ENCODE measurements around the gene CTSW. TPM values are rescaled to one million over a fixed set of nuclear protein-coding genes. Genes with fewer than 3 reads are reported as not detected.
"Not testable (repeated sequence)": the region's sequence is repeated elsewhere in the genome, so short reads cannot be mapped to it uniquely, and the experiment has no call there.

The CTSW gene, protein sequence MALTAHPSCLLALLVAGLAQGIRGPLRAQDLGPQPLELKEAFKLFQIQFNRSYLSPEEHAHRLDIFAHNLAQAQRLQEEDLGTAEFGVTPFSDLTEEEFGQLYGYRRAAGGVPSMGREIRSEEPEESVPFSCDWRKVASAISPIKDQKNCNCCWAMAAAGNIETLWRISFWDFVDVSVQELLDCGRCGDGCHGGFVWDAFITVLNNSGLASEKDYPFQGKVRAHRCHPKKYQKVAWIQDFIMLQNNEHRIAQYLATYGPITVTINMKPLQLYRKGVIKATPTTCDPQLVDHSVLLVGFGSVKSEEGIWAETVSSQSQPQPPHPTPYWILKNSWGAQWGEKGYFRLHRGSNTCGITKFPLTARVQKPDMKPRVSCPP
- total RNA-seq: 0.43 TPM in 1 of 2 replicates, not detected in the other

DNA sequence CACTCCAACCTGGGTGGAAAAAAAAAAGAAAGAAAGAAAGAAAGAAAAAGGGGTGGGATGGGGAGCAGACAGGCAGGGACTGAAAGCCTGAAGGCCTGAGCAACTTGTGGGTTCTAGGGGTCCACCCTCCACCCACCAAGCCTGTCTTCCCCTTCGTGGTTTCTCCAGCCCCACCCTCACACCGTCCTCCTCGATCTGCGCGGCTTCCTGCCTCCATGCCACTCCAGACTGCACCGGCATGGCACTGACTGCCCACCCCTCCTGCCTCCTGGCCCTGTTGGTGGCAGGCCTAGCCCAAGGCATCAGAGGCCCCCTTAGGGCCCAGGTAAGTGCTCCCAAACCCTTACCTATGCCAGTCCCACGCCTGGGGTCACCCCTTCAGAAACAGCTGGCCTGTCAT, at the start of gene CTSW:
Gene CTSW (plus strand): TSS at position 221 of the 400 bp plus-strand sequence. CDS start 18 bp downstream, at position 239.
- no peak for DNase-seq (ENCODE audit: low read depth)
- TF ChIP-seq, protein P1, sequence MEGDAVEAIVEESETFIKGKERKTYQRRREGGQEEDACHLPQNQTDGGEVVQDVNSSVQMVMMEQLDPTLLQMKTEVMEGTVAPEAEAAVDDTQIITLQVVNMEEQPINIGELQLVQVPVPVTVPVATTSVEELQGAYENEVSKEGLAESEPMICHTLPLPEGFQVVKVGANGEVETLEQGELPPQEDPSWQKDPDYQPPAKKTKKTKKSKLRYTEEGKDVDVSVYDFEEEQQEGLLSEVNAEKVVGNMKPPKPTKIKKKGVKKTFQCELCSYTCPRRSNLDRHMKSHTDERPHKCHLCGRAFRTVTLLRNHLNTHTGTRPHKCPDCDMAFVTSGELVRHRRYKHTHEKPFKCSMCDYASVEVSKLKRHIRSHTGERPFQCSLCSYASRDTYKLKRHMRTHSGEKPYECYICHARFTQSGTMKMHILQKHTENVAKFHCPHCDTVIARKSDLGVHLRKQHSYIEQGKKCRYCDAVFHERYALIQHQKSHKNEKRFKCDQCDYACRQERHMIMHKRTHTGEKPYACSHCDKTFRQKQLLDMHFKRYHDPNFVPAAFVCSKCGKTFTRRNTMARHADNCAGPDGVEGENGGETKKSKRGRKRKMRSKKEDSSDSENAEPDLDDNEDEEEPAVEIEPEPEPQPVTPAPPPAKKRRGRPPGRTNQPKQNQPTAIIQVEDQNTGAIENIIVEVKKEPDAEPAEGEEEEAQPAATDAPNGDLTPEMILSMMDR (IDR thresholded peaks at IDR 0.05; ENCODE audit: insufficient read depth, low read depth, low read length): no peak
- H3K4me3 ChIP-seq (ENCODE audit: low read depth, low read length): no peak within 1 kb of the TSS

DNA sequence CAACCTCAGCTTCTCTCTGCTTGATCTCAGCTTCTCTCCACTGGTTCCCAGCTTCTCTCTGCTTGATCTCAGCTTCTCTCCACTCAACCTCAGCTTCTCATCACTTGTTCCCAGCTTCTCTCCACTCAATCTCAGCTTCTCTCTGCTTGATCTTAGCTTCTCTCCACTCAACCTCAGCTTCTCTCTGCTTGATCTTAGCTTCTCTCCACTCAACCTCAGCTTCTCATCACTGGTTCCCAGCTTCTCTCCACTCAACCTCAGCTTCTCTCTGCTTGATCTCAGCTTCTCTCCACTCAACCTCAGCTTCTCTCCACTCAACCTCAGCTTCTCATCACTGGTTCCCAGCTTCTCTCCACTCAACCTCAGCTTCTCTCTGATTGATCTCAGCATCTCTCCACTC, 47.4 kb upstream of the CTSW start:
- not testable (repeated sequence) for DNase-seq (ENCODE audit: low read depth); H3K4me3 ChIP-seq (ENCODE audit: low read depth, low read length)

DNA sequence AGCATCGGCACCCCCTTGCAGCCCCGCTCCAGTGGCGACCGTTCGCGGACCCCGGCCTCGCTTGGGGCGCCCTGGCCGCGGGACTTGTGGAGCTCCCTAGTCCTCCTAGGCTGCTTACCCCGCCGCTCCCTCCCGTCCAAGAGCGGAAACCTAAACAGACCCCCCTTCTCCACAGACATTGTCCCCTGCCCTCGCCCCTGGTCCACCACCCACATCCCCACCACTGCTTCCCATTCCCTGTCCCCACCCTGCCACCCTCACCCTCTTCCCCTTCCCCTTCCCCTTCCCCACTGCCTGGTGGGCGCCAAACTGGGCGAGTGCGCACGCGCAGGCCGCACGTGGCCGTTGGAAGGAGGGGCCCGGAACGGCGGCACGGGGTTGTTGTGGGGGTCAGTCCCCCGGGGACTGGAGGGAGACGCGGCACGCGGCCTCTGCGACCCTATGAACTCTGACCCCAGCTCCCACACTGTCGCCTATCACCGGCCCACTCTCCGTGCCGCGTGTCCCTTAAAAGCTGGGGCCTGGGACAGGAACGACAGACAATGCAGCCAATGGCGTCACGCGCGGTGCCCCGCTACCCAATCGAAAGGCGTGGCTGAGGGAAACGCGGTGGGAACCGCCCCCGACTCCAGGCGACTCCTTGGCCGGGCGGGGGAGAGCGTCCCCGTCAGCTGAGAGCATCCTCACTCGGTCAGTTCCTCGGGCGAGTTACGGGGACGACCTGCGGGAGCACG, 46.2 kb upstream of the CTSW start, which contains the start of gene SNX32:
Gene SNX32 (plus strand): TSS at position 667 of the 734 bp plus-strand sequence. CDS start 103 bp downstream, outside the sequence.
- TF ChIP-seq, protein P1 (IDR thresholded peaks at IDR 0.05; ENCODE audit: insufficient read depth, low read depth, low read length): no peak
- H3K4me3 ChIP-seq (ENCODE audit: low read depth, low read length): peak within 1 kb of the TSS; percentile 72
- DNase-seq (ENCODE audit: low read depth): peak; percentile 91

DNA sequence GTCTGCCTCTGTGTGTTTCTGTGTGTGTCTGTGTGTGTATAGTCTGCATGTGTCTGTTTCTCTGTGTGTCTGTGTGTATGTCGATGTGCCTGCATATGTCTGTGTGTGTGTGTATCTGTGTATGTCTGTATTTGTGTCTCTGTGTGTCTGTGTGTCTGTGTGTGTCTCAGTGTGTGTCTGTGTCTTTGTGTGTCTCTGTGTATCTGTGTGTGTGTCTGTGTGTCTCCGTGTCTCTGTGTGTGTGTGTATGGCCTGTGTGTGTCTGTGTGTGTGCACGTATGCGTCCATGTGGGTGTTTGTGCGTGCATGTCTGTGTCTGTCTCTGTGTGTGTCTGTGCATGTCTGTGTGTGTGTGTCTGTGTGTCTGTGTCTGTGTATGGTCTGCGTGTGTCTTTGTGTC, 45.4 kb upstream of the CTSW start:
- no peak for DNase-seq (ENCODE audit: low read depth)
- TF ChIP-seq, protein P1 (IDR thresholded peaks at IDR 0.05; ENCODE audit: insufficient read depth, low read depth, low read length): no peak
- peak overlapping the region; percentile 72 for H3K4me3 ChIP-seq (ENCODE audit: low read depth, low read length)

DNA sequence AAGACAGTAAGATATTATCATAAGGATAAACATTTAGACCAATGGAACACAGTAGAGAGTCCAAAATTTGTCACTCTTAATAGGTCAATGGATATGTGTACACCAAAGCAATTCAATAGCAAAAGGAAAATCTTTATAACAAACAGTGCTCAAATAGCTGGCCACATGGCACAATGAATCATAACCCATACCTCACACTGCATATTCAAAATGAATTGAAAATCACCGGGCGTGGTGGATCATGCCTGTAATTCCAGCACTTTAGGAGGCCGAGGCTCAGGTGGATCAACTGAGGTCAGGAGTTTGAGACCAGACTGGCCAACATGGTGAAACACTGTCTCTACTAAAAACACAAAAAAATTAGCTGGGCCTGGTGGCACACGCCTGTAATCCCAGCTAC, 37.5 kb upstream of the CTSW start:
- no peak for DNase-seq (ENCODE audit: low read depth)
- no peak overlapping the region for H3K4me3 ChIP-seq (ENCODE audit: low read depth, low read length)
- TF ChIP-seq, protein P1 (IDR thresholded peaks at IDR 0.05; ENCODE audit: insufficient read depth, low read depth, low read length): no peak

DNA sequence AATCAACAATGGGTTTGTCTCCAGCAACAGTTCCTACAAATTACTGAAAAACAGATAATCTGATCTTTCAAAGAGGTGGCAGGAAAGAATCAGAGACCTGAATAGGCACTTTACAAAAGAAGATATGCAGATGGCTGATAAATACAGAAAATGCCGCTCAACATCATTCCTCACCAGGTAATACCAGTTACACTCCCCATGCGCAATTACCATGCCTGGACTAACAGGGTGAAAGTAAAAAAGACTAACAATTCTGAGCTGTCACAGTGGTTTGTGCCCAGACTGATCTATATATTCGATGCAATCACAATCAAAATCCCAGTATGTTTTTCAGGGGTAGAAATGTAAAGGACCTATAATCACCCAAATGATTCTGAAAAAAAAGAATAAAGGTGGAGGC, 35.8 kb upstream of the CTSW start:
- no peak overlapping the region for H3K4me3 ChIP-seq (ENCODE audit: low read depth, low read length)
- TF ChIP-seq, protein P1 (IDR thresholded peaks at IDR 0.05; ENCODE audit: insufficient read depth, low read depth, low read length): no peak
- DNase-seq (ENCODE audit: low read depth): no peak

DNA sequence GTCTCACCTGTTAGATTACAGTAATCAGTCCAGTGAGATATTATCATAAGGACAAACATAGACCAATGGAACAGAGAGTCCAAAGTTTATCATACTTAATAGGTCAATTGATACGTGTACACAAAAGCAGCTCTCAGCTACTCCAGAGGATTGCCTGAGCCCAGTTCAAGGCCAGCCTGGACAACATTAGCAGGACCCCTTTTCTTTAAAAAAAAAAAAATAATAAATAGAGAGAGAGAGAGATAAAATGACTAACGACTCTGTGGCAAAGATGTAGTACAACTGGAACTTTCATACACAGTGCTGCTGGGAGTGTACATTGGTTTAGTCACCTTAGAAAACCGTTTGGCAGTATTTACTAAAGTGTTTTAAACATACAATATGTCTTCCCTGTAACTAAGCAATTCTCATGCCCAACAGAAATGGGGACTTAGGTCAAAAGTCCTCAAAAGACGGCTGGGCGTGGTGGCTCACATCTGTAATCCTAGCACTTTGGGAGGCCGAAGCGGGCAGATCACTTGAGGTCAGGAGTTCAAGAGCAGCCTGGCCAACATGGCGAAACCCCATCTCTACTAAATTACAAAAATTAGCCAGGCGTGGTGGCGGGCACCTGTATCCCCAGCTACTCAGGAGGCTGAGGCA, 35.3 kb upstream of the CTSW start:
- DNase-seq (ENCODE audit: low read depth): no peak
- TF ChIP-seq, protein P1 (IDR thresholded peaks at IDR 0.05; ENCODE audit: insufficient read depth, low read depth, low read length): no peak
- no peak overlapping the region for H3K4me3 ChIP-seq (ENCODE audit: low read depth, low read length)

Measured in fibroblast of villous mesenchyme (primary cell).